GM21360 (cell line): ENCODE results near the gene CD46.

Experiments
- ATAC-seq: cut with Tn5 transposase; IDR thresholded peaks from one replicate; pipeline ENCODE4 v1.9.1; 2021; ENCODE audit warnings: mild to moderate bottlenecking, moderate library complexity; ENCODE audit not compliant: unreplicated experiment

The CD46 gene

GRCh38 chr1:207826557-207827487 lies 75.0 kb downstream of the CD46 start:
- ATAC-seq: no peak

GRCh38 chr1:207827488-207827830 lies 75.6 kb downstream of the CD46 start:
- ATAC-seq: no peak

GRCh38 chr1:207828046-207828445 lies 76.2 kb downstream of the CD46 start:
- no peak for ATAC-seq

GRCh38 chr1:207828485-207829158 lies 76.8 kb downstream of the CD46 start:
- ATAC-seq: peak; percentile 33

GRCh38 chr1:207829576-207829975 lies 77.7 kb downstream of the CD46 start:
- ATAC-seq: no peak

- ATAC-seq: no peak
Measured at GRCh38 chr1:207830788-207831187, 78.9 kb downstream of the CD46 start.

- ATAC-seq: peak; percentile 75
Measured at GRCh38 chr1:207831517-207832327, 79.9 kb downstream of the CD46 start.

DNA sequence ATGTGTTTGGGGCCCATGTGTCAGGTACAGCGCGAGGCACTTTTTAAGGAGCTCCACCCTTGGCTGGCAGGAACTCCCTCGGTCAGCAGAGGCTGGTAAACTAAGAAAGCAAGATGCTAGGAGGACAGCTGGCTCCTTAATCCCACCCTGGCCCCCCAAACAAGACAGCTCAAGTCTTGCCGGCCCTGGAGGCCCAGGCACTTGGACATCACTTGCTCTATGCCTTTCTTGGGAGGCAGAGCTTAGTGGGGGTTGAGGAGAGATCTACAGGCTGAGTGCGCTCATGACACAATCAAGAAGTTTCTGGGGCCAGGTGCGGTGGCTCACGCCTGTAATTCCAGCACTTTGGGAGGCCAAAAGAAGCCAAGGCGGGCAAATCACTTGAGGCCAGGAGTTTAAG lies 80.9 kb downstream of the CD46 start:
- no peak for ATAC-seq

GRCh38 chr1:207833381-207833780 lies 81.5 kb downstream of the CD46 start:
- no peak for ATAC-seq

DNA sequence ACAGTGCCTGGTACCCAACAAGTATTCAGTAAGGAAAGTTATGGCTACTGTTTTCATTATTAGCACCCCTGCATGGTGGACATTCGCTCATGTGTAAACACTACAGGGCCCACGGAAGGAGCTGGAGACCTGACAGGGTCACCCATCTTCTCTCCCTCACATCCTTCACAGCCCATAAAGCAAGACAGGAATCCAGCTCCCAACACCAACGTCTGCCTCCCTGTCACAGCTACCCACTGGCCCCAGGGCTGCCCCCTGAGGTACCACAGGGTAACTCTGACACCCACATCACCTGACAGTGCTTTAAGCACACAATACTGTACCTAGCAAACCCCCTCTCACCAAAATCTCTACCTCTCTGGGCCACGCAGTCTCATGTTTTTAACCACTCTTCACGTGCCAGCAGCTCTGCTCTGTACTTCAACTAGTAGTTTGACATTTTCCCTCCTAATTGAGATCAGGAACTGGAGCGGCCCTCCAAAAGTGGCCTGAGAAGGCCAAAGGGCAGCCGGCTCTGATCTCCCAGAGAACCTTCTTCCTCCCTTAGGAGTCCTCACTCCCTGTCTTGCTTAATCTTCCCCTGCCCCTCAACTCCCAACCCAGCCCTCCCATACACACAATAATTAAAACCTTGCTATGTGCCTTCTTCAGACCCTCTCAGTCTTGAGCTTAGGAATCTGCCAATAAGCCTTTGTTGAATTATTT lies 82.3 kb downstream of the CD46 start:
- no peak for ATAC-seq

GRCh38 chr1:207835958-207836357 lies 84.1 kb downstream of the CD46 start:
- no peak for ATAC-seq

DNA sequence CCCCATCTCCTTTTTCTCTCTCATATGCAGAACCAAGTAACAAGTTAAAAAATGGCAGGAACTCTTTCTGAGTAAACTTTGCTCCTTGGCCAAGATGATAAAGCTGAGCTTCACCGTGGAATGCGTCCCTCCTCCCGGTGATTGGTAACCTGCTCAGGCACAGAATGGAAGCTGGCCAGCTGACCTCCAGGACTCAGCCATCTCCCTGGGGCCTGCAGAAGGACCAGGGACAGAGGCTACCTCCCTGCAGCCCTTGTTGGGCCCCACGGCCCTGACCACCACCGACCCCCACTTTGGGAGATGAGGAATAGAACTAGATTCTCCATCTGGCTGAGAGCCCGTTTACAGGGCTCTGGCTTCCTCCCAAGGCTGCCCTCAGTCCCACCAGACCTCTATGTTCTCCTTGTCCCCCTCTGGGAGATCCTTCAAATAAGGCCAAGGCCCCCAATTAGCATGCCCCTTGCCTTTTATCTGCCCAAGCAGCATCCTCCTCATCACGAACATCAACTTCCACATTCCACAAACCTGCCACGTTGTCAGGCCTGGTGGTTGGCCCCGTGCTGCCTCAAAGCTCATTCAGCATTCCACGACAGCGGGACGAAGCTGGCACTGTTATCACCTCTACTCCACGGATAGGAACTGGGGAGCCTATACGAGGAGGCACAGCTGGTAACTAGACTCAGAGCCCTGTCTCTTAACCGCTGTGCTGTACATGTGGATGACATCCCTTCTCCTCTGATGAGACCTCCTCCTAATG lies 84.9 kb downstream of the CD46 start:
- ATAC-seq: no peak

DNA sequence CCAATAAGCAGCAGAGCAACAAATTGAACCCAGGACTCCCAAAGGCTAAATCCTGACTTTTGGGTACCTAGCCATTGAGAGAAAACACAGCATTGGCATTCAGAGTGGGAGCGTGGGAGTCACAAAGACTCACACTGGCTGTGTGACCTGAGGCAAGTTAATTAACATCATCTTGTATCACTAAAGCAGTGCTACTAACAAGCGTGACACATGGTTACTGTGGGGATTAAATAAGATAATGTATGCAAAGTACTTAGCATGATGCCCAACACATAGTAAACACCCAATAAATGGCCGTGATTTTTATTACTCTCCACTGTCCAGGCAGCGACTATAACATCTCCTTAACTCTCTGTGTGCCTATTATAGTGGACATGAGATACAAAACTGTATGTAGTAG lies 85.8 kb downstream of the CD46 start:
- no peak for ATAC-seq

DNA sequence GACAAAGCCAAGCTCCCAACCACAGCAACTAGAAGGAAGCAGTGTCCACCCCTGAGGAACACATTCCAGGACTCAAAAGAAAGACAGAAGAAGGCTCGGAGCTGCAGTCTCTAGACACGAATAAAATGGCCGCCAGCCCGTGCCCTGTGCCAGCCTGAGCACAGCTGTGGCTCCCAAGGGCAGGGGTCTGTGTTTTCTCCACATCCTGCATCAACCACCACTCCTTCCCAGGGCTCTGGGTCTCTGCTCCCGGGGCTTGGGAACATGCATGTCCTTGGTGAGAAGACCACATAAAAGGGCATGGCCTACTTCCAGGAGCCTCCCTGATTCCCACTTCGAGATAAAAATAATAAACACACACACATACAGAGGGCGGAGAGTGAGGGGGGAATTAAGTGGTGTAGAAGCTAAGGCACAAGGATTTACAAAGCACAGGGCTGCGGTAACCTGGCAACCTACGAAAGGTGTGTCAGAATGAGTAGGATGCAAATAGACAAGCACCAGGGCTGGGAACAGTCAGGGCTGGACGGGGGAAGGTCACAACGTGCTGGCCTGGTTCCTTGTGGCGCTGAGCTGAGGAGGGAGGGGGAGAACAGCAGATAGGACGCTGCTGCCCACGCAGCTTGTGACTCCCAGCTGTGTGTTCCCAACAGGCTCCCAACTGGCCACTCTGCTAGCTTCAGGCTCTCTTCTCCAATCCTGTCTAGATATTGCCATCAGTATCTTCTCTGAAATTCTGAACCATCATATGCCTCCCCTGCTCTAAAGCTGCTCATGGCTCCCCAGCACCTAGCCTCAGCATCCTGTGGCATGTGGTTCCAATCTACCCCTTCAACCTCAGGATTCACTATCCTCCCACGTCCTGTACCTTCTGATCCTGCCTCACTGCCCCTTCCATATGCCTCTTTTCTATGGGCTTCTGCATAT lies 86.6 kb downstream of the CD46 start:
- ATAC-seq: no peak

- ATAC-seq: no peak
Measured at GRCh38 chr1:207839083-207839413, 87.2 kb downstream of the CD46 start.

- ATAC-seq: no peak
Measured at GRCh38 chr1:207840380-207840779, 88.5 kb downstream of the CD46 start.

DNA sequence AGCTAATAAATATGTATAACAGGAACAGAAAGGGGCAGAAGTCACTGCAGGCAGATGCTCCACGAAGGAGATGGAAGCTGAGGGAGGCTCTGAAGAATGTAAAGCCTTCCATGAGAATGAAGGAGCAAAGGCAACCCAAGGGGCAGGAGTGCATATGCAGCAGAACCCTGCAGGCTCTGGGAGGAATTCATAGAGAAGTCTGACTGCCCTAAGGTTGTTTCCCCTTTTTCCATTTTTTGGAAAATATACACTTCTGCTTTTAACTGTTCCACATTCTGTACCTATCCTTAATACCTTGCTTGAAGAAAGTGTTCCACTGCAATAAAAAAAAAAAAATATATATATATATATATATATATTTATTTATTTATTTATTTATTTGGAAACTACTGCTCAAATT lies 89.4 kb downstream of the CD46 start:
- ATAC-seq: no peak

GRCh38 chr1:207841901-207842300 lies 90.0 kb downstream of the CD46 start:
- ATAC-seq: no peak

DNA sequence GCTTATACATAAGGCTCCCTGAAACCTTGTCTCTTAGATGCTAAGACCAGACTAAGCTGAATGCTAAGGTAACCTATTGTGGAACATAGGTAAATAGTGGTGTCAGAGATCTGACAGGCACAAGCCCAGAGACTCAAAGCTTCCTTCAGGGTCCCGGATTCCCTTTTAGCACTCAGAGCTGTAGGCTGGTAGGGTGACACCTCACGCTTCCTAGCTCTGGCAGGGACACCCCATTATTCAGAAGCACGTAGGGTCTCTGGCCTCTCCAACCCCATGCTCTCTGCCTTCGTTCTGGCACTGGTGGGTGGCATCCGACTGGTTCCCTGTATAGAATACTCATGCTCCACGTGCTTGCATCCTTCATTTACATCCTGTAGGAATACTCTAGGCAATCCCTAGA lies 90.7 kb downstream of the CD46 start:
- no peak for ATAC-seq
